HepG2 (cell line): ENCODE results near the gene GJA9. TPM values are rescaled to one million over a fixed set of nuclear protein-coding genes. Genes with fewer than 3 reads are reported as not detected.
A peak's percentile ranks its signal among the peaks of the same experiment; 100 is the strongest.

Experiments
- CCDC6 ChIP-seq: sonication (generic); formaldehyde crosslinking; IDR thresholded peaks from 2 replicates; pipeline ENCODE4 v1.8.1; 2022; ENCODE audit warnings: mild to moderate bottlenecking, missing genetic modification reagents, moderate library complexity
- DMTF1 ChIP-seq: sonication (generic); formaldehyde crosslinking; IDR thresholded peaks from 2 replicates; pipeline ENCODE4 v1.4.0; 2020; ENCODE audit warnings: mild to moderate bottlenecking, missing genetic modification reagents
- ESRRA ChIP-seq: sonication (generic); formaldehyde crosslinking; IDR thresholded peaks from 2 replicates; pipeline ENCODE4 v1.5.1; 2020; ENCODE audit warnings: mild to moderate bottlenecking, low read depth, missing genetic modification reagents
- FOXO1 ChIP-seq: sonication (generic); formaldehyde crosslinking; IDR thresholded peaks from 2 replicates; pipeline ENCODE4 v1.4.0; 2020; ENCODE audit warnings: missing genetic modification reagents
- FUBP1 ChIP-seq: sonication (generic); formaldehyde crosslinking; IDR thresholded peaks from 2 replicates; pipeline ENCODE4 v1.5.1; 2020; ENCODE audit warnings: missing genetic modification reagents, mild to moderate bottlenecking, borderline replicate concordance
- HMGA1 ChIP-seq: sonication (generic); formaldehyde crosslinking; conservative IDR thresholded peaks from 2 replicates; pipeline ENCODE4 v1.4.0; 2020; ENCODE audit warnings: missing genetic modification reagents
- IRF2 ChIP-seq: IDR thresholded peaks from 2 replicates; pipeline ENCODE4 v1.6.1; 2018; ENCODE audit warnings: missing genetic modification reagents, missing compliant biosample characterization
- RERE ChIP-seq: IDR thresholded peaks from 2 replicates; pipeline ENCODE4 v1.6.1; 2016; ENCODE audit warnings: low read depth, missing genetic modification reagents, missing compliant biosample characterization
- ZBTB3 ChIP-seq: sonication (generic); formaldehyde crosslinking; IDR thresholded peaks from 2 replicates; pipeline ENCODE4 v1.4.0; 2020; ENCODE audit warnings: low read depth, mild to moderate bottlenecking, moderate library complexity, missing genetic modification reagents, borderline replicate concordance
- ZBTB34 ChIP-seq: sonication (generic); formaldehyde crosslinking; IDR thresholded peaks from 2 replicates; pipeline ENCODE4 v1.8.0; 2022; ENCODE audit warnings: mild to moderate bottlenecking, missing genetic modification reagents
- ZBTB38 ChIP-seq: sonication (generic); formaldehyde crosslinking; IDR thresholded peaks from 2 replicates; pipeline ENCODE4 v1.5.1; 2020; ENCODE audit warnings: mild to moderate bottlenecking, missing genetic modification reagents
- ZKSCAN1 ChIP-seq: fragments of 150-350 bp; IDR thresholded peaks from 2 replicates; pipeline ENCODE4 v1.6.1; 2014; ENCODE audit warnings: low read length
- ZNF34 ChIP-seq: sonication (generic); formaldehyde crosslinking; IDR thresholded peaks from 2 replicates; pipeline ENCODE4 v1.4.0; 2020; ENCODE audit warnings: mild to moderate bottlenecking, missing genetic modification reagents, borderline replicate concordance
- ZNF572 ChIP-seq: sonication (generic); formaldehyde crosslinking; IDR thresholded peaks from 2 replicates; pipeline ENCODE4 v1.5.1; 2020; ENCODE audit warnings: mild to moderate bottlenecking, missing genetic modification reagents
- ZNF629 ChIP-seq: sonication (generic); formaldehyde crosslinking; conservative IDR thresholded peaks from 2 replicates; pipeline ENCODE4 v1.5.0; 2020; ENCODE audit warnings: missing genetic modification reagents
- ZSCAN29 ChIP-seq: sonication (generic); formaldehyde crosslinking; conservative IDR thresholded peaks from 2 replicates; pipeline ENCODE4 v1.4.0; 2020; ENCODE audit warnings: mild to moderate bottlenecking, missing genetic modification reagents
- polyA plus RNA-seq, 8 experiments: library from polyadenylated mRNA; depleted of rRNA in 3 of 8; stranded (reverse) in 7 of 8; unstranded in 1 of 8; fragments of >200 nt; fragmentation: Illumina TruSeq in 4 of 8; extraction: Trizol in 4 of 8; gene quantifications; 2 replicates each; pipeline versions ENCODE4 v1.2.1 to v1.2.3, GENCODE V29; 2011 to 2016; ENCODE audit warnings: low read depth in 4 of 8, missing spikeins in 1 of 8, mixed read lengths in 1 of 8; ENCODE audit not compliant: insufficient read depth in 1 of 8
- total RNA-seq, 5 experiments: library from RNA; depleted of rRNA; stranded (reverse); fragments of >200 nt; fragmentation: Illumina TruSeq; extraction: Trizol; gene quantifications; 2 replicates each; pipeline ENCODE4 v1.2.3, GENCODE V29; 2016; ENCODE audit warnings: low read depth in 1 of 5

The GJA9 gene
- total and polyA plus RNA-seq, 2 of the 13 experiments (the other 11 are each of a cell fraction or from before 2014, with no cell fraction given) = 0.08 to 0.13 TPM

- TF ChIP-seq FUBP1 (CRISPR knock-in tag) (no peak), ZBTB38 (no peak), ZNF34 (no peak), ZSCAN29 (CRISPR knock-in tag) (no peak), ZBTB34 (CRISPR knock-in tag) (peak; percentile 68; the same call in 1 of the 2 replicates), FOXO1 (CRISPR knock-in tag) (no peak), CCDC6 (CRISPR knock-in tag) (0 out of 2 replicates have a peak, but pooled peaks have one; percentile 43), ESRRA (no peak), ZKSCAN1 (no peak), ZBTB3 (CRISPR knock-in tag) (no peak), DMTF1 (CRISPR knock-in tag) (no peak), RERE (CRISPR knock-in tag) (no peak), ZNF629 (CRISPR knock-in tag) (no peak), IRF2 (peak; percentile 47; the same call in 1 of the 2 replicates), HMGA1 (CRISPR knock-in tag) (no peak), ZNF572 (CRISPR knock-in tag) (peak; percentile 87; the same call in 1 of the 2 replicates)
Measured at GRCh38 chr1:38859561-38860453, 21.6 kb downstream of the GJA9 start, which contains the start of gene RRAGC (continued).
